Measurements from ENCODE around the gene EDEM2. TPM values are rescaled to one million over a fixed set of nuclear protein-coding genes. Genes with fewer than 3 reads are reported as not detected.
"Not testable (repeated sequence)": the region's sequence is repeated elsewhere in the genome, so short reads cannot be mapped to it uniquely, and the experiment has no call there.

EDEM2 gene
- total RNA-seq, 1 donor from 2014 or later = 20.4 TPM

- H3K4me3 ChIP-seq (ENCODE audit: low read depth, low read length) = peak overlapping the region; percentile 46
- no peak for DNase-seq (ENCODE audit: low read depth)
- TF ChIP-seq CTCF (conservative IDR thresholded peaks at IDR 0.05; ENCODE audit: low read depth, low read length) = no peak
Measured at GRCh38 chr20:35173576-35174192, 26.5 kb upstream of the EDEM2 start.

- peak overlapping the region; percentile 52 for H3K4me3 ChIP-seq (ENCODE audit: low read depth, low read length)
- TF ChIP-seq CTCF (conservative IDR thresholded peaks at IDR 0.05; ENCODE audit: low read depth, low read length) = no peak
- DNase-seq (ENCODE audit: low read depth) = no peak
Measured at GRCh38 chr20:35172434-35172806, 25.3 kb upstream of the EDEM2 start.

GRCh38 chr20:35171753-35172433 is 24.8 kb upstream of the EDEM2 start, which contains the start of gene PROCR:
TSS of gene PROCR (plus strand) at chr20:35172072. CDS start at chr20:35172155, 83 bp downstream.
- TF ChIP-seq CTCF (conservative IDR thresholded peaks at IDR 0.05; ENCODE audit: low read depth, low read length) = no peak
- peak; percentile 58 for DNase-seq (ENCODE audit: low read depth)
- peak within 1 kb of the TSS; percentile 52 for H3K4me3 ChIP-seq (ENCODE audit: low read depth, low read length)

GRCh38 chr20:35171438-35171752 is 24.3 kb upstream of the EDEM2 start:
- TF ChIP-seq CTCF (conservative IDR thresholded peaks at IDR 0.05; ENCODE audit: low read depth, low read length) = no peak
- H3K4me3 ChIP-seq (ENCODE audit: low read depth, low read length) = peak overlapping the region; percentile 52
- no peak for DNase-seq (ENCODE audit: low read depth)

- H3K4me3 ChIP-seq (ENCODE audit: low read depth, low read length); DNase-seq (ENCODE audit: low read depth): not testable (repeated sequence)
Measured at GRCh38 chr20:35168701-35169409, 21.7 kb upstream of the EDEM2 start.

GRCh38 chr20:35167787-35168186 is 20.7 kb upstream of the EDEM2 start:
- TF ChIP-seq CTCF (conservative IDR thresholded peaks at IDR 0.05; ENCODE audit: low read depth, low read length) = no peak
- no peak for DNase-seq (ENCODE audit: low read depth)
- no peak overlapping the region for H3K4me3 ChIP-seq (ENCODE audit: low read depth, low read length)

GRCh38 chr20:35166242-35166830 is 19.2 kb upstream of the EDEM2 start:
- no peak for DNase-seq (ENCODE audit: low read depth)
- TF ChIP-seq CTCF (conservative IDR thresholded peaks at IDR 0.05; ENCODE audit: low read depth, low read length) = no peak
- no peak overlapping the region for H3K4me3 ChIP-seq (ENCODE audit: low read depth, low read length)

All from epithelial cell of proximal tubule (primary cell).